GM18526 (cell line): Measurements from ENCODE around the gene GRAMD1B.

ENCODE experiments used
- POLR2A ChIP-seq: IDR thresholded peaks from 3 replicates; pipeline ENCODE4 v1.6.1; 2011; ENCODE audit not compliant: insufficient read length; ENCODE audit errors: extremely low read depth

The GRAMD1B gene

GRCh38 chr11:123427405-123427804 is 2.7 kb upstream of the GRAMD1B start:
- TF ChIP-seq POLR2A: no peak

- TF ChIP-seq POLR2A: no peak
Measured at GRCh38 chr11:123428116-123428715, 1.9 kb upstream of the GRAMD1B start.

- no peak for TF ChIP-seq POLR2A
Measured at GRCh38 chr11:123429336-123429735, 733 bp upstream of the GRAMD1B start.

GRCh38 chr11:123430721-123431497 is 840 bp downstream of the GRAMD1B start:
- no peak for TF ChIP-seq POLR2A

GRCh38 chr11:123431619-123432018 is 1.6 kb downstream of the GRAMD1B start:
- no peak for TF ChIP-seq POLR2A

- TF ChIP-seq POLR2A: no peak
Measured at GRCh38 chr11:123434262-123434661, 4.2 kb downstream of the GRAMD1B start.

GRCh38 chr11:123434911-123435310 is 4.8 kb downstream of the GRAMD1B start:
- no peak for TF ChIP-seq POLR2A

GRCh38 chr11:123437236-123437979 is 7.3 kb downstream of the GRAMD1B start:
- no peak for TF ChIP-seq POLR2A

- no peak for TF ChIP-seq POLR2A
Measured at GRCh38 chr11:123438131-123438627, 8.1 kb downstream of the GRAMD1B start.

GRCh38 chr11:123439616-123440015 is 9.5 kb downstream of the GRAMD1B start:
- TF ChIP-seq POLR2A: no peak

- no peak for TF ChIP-seq POLR2A
Measured at GRCh38 chr11:123441161-123441560, 11.1 kb downstream of the GRAMD1B start.

GRCh38 chr11:123443851-123444623 is 14.0 kb downstream of the GRAMD1B start:
- TF ChIP-seq POLR2A: no peak

GRCh38 chr11:123448823-123449222 is 18.8 kb downstream of the GRAMD1B start:
- TF ChIP-seq POLR2A: no peak

GRCh38 chr11:123449436-123449835 is 19.4 kb downstream of the GRAMD1B start:
- TF ChIP-seq POLR2A: no peak

GRCh38 chr11:123450623-123451022 is 20.6 kb downstream of the GRAMD1B start:
- TF ChIP-seq POLR2A: no peak

GRCh38 chr11:123451183-123451781 is 21.2 kb downstream of the GRAMD1B start:
- TF ChIP-seq POLR2A: no peak
